GM19025 (cell line): Measurements from ENCODE around the gene GRIK4.
"Not testable (repeated sequence)": the region's sequence is repeated elsewhere in the genome, so short reads cannot be mapped to it uniquely, and the experiment has no call there.

ENCODE experiments used
- ATAC-seq: cut with Tn5 transposase; IDR thresholded peaks from one replicate; pipeline ENCODE4 v1.9.1; 2021; ENCODE audit warnings: mild to moderate bottlenecking, low read depth, moderate library complexity; ENCODE audit not compliant: unreplicated experiment

GRIK4 gene

GRCh38 chr11:120766318-120766717, 254.8 kb downstream of the GRIK4 start:
- no peak for ATAC-seq

- ATAC-seq, result no peak
These were observed 257.4 kb downstream of the GRIK4 start for GRCh38 chr11:120768949-120769348.

- ATAC-seq, result no peak
These were observed 258.4 kb downstream of the GRIK4 start for GRCh38 chr11:120769906-120770305.

- ATAC-seq, result no peak
These were observed 260.1 kb downstream of the GRIK4 start for GRCh38 chr11:120771551-120772060.

- peak; percentile 90 for ATAC-seq
These were observed 262.0 kb downstream of the GRIK4 start for GRCh38 chr11:120773501-120774031.

GRCh38 chr11:120774591-120775386, 263.2 kb downstream of the GRIK4 start:
- no peak for ATAC-seq

GRCh38 chr11:120775986-120776951, 264.7 kb downstream of the GRIK4 start:
- no peak for ATAC-seq

- no peak for ATAC-seq
These were observed 267.3 kb downstream of the GRIK4 start for GRCh38 chr11:120778685-120779490.

- ATAC-seq, result no peak
These were observed 268.7 kb downstream of the GRIK4 start for GRCh38 chr11:120780239-120780638.

GRCh38 chr11:120781486-120782120, 270.1 kb downstream of the GRIK4 start:
- ATAC-seq, result no peak

GRCh38 chr11:120784566-120785251, 273.2 kb downstream of the GRIK4 start:
- ATAC-seq, result no peak

- ATAC-seq, result no peak
These were observed 274.0 kb downstream of the GRIK4 start for GRCh38 chr11:120785576-120785975.

- ATAC-seq, result no peak
These were observed 274.7 kb downstream of the GRIK4 start for GRCh38 chr11:120786206-120786735.

- not testable (repeated sequence) for ATAC-seq
These were observed 275.7 kb downstream of the GRIK4 start for GRCh38 chr11:120787224-120787623.

- no peak for ATAC-seq
These were observed 277.8 kb downstream of the GRIK4 start for GRCh38 chr11:120789391-120789790.

- no peak for ATAC-seq
These were observed 280.8 kb downstream of the GRIK4 start for GRCh38 chr11:120792306-120792705.

- ATAC-seq, result no peak
These were observed 281.6 kb downstream of the GRIK4 start for GRCh38 chr11:120793150-120793549.

- no peak for ATAC-seq
These were observed 282.4 kb downstream of the GRIK4 start for GRCh38 chr11:120793806-120794479.
